ENCODE measurements around the gene HINT1. TPM values are rescaled to one million over a fixed set of nuclear protein-coding genes. Genes with fewer than 3 reads are reported as not detected.

The HINT1 gene
- total RNA-seq, 1 experiment from 2014 or later: 249 TPM

DNA sequence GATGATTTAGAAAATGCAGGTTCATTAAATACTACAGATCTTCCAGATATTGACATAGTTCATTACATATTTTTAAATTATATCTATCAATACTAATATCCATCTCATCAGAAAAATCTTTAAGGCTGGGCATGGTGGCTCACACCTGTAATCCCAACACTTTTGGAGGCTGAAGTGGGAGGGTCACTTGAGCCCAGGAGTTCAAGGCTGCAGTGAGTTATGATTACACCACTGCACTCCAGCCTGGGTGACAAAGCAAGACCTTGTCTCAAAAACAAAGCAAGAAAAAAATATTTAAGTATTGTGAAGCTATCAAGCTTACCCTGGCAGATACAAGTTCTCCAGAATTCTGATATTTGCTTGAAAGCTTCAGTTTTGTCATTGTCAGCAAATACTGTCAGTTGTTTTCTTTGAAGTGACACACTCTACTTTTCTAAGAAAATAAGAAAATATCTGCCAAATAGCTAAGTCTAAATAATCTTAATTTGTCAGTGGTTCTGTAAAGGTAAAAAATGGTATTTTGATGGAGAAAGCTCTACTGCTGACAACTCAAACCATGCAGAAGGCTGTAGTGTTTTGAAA is 20.6 kb upstream of the HINT1 start:
- H3K27ac Mint-ChIP-seq: no peak overlapping the region

More for the DNA sequence above, 20.6 kb upstream of the HINT1 start:
- Histone ChIP-seq H2BK120ac (ENCODE audit: low read depth, low read length, poor library complexity, severe bottlenecking) (no peak overlapping the region), H3K27ac (ENCODE audit: insufficient read length, low read depth, low read length) (no peak overlapping the region), H3K23me2 (ENCODE audit: insufficient read length, low read depth, low read length, poor library complexity, severe bottlenecking) (no peaks in the 10 kb centered on the region), H3K4me2 (ENCODE audit: insufficient read depth, insufficient read length, low read length) (no peak overlapping the region), H3K4ac (ENCODE audit: low read depth, low read length) (no peak overlapping the region), H2AFZ (ENCODE audit: low read length) (no peak overlapping the region), H3K14ac (ENCODE audit: insufficient read depth, low read length) (no peak overlapping the region), H4K20me1 (ENCODE audit: control insufficient read depth, insufficient read depth, insufficient read length) (no peaks in the 10 kb centered on the region), H3K4me1 (ENCODE audit: insufficient read depth, low read length) (no peaks in the 10 kb centered on the region), H3K9ac (ENCODE audit: extremely low read depth, insufficient read length, low read length) (no peak overlapping the region), H2BK5ac (ENCODE audit: insufficient read length, low read length) (no peak overlapping the region), H4K8ac (replicated peaks; ENCODE audit: insufficient read length, low read depth, low read length) (no peak overlapping the region), H2BK12ac (ENCODE audit: insufficient read length, low read depth, low read length) (no peak overlapping the region), H4K91ac (ENCODE audit: insufficient read length, low read depth, low read length) (no peak overlapping the region), H2BK20ac (ENCODE audit: low read depth, low read length, poor library complexity, severe bottlenecking) (no peak overlapping the region), H3K56ac (ENCODE audit: insufficient read length, low read depth, low read length) (no peak overlapping the region), H4K5ac (ENCODE audit: insufficient read length, low read depth, low read length) (no peak overlapping the region), H3K23ac (ENCODE audit: insufficient read length, low read depth, low read length) (no peak overlapping the region), H3K79me1 (ENCODE audit: insufficient read depth, low read depth, low read length, poor library complexity, severe bottlenecking) (no peaks in the 10 kb centered on the region), H3K9me3 (ENCODE audit: control insufficient read depth, low read depth, low read length) (no peaks in the 10 kb centered on the region), H2AK5ac (ENCODE audit: insufficient read length, low read length) (no peak overlapping the region), H3K27me3 (ENCODE audit: insufficient read depth, low read length) (no peaks in the 10 kb centered on the region), H3T11ph (ENCODE audit: low read length) (no peak overlapping the region), H3K18ac (ENCODE audit: insufficient read length, low read depth, low read length) (no peak overlapping the region), H2BK15ac (ENCODE audit: low read depth, low read length) (no peak overlapping the region), H3K79me2 (ENCODE audit: insufficient read depth, low read length) (no peaks in the 10 kb centered on the region)
- Mint-ChIP-seq H3K27me3 (ENCODE audit: low read depth) (no peaks in the 10 kb centered on the region), H3K9me3 (no peaks in the 10 kb centered on the region), H3K4me3 (no peak overlapping the region), H3K4me1 (no peaks in the 10 kb centered on the region), H3K36me3 (ENCODE audit: insufficient read depth in 1 of 3, low read depth in 3 of 3) (peaks cover 0 to 5% (median 3%) of the 10 kb centered on the region in 3 experiments; a peak in 3 of 7 replicates)
- TF ChIP-seq CTCF (conservative IDR thresholded peaks at IDR 0.05): no peak
- DNase-seq: no peak

All from H9 (cell line).